NCI-H510A (cell line): ENCODE measurements around the gene TSPAN32.
"Not testable (repeated sequence)": the region's sequence is repeated elsewhere in the genome, so short reads cannot be mapped to it uniquely, and the experiment has no call there.

Experiments
- DNase-seq: peaks from one replicate; lab custom pipeline; 2025; lab: John Stamatoyannopoulos, UW

TSPAN32 gene

DNA sequence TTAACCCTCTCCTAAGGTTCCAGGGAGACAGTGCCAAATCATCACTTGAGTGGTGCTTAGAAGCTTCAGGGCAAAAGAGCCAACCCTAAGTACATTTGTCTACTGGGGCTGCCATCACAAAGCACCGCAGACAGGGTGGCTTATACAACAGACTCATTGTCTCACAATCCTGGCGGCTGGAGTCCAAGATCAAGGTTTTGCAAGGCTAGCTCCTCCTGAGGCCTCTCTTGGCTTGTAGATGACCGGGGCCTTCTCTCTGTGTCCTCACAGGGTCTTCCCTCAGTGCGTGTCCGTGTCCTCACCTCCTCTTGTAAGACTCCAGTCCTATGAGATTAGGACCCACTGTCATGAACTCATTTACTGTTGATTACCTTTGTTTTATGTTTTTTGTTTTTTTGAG, 41.2 kb downstream of the TSPAN32 start:
- no peak for DNase-seq

DNA sequence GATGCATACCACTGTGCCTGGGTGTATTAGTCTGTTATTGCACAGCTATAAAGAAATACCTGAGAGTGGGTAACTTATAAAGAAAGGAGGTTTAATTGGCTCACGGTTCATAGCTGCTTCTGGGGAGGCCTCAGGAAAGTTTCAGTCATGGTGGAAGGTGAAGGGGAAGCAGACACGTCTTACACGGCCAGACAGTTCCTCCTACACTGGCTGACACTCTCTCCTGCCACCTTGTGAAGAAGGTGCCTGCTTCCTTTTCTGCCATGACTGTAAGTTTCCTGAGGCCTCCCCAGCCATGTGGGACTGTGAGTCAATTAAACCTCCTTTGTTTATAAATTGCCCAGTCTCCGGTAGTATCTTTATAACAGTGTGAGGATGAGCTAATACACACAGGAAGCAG, 41.7 kb downstream of the TSPAN32 start:
- DNase-seq: no peak

DNA sequence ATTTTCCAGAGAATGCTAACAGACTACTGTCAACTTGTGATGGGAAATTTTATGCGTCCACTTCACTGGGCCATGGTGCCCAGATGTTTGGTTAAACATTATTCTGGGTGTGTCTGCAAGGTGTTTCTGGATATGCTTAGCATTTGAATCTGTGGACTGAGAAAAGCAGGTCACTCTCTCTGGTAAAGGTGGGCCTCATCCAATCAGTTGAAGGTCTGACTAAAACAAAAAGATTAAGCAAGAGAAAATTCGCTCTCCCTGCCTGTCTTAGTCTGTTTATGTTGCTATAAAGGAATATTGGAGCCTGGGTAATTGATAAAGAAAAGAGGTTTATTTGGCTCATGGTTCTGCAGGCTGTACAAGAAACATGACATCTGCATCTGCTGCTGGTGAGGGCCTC, 43.2 kb downstream of the TSPAN32 start:
- no peak for DNase-seq

DNA sequence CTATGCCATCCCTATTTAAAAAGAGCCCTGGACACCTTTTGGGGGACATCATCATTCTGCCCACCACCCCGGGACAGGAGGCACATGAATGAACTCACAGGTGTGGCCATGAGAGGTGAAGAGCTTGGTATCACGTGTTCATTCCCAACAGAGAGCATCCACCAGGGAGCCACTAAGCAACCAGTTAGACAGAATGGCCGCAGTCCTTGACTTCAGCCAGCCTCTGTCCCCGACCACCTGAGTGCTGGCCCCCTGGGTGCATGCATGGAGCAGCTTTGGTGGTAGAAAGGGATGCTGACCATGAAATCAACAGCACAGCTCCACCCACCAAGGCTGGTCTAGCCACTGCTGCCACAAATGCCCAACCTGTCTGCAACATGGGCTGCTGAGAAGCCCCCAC, 44.2 kb downstream of the TSPAN32 start:
- DNase-seq: no peak

DNA sequence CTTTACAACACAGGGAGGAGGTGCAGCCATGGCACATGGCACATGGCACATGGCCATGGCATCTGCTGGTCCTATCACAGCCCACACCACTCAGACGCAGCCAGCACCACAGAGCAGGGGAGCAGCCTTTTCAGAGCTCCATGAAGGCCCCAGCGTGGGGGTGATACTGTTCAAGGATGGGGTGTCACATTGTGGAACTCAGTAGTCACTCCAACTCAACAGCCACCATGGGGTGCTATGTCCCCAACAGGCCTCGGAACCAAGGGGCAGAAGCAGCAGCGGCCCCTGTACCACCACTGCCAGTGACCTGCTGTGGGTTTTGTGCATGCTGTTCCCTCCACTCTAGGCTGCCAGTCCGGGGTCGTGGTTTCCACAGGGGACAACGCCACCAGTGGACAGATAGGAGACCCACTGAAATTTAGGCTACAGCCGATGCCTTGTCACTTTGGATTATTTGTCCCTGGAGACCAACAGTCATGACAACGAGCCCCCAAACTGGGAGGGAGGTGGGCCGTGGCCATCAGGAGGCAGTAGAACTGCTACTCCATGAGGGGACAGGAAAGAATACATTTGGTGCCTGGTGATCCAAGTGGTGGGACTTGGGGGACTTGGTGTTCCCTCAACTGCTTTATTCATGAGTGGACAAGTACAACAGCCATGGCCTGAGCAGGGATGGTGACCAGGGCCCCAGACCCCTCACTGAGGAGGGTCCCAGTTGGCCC, 44.9 kb downstream of the TSPAN32 start:
- no peak for DNase-seq

DNA sequence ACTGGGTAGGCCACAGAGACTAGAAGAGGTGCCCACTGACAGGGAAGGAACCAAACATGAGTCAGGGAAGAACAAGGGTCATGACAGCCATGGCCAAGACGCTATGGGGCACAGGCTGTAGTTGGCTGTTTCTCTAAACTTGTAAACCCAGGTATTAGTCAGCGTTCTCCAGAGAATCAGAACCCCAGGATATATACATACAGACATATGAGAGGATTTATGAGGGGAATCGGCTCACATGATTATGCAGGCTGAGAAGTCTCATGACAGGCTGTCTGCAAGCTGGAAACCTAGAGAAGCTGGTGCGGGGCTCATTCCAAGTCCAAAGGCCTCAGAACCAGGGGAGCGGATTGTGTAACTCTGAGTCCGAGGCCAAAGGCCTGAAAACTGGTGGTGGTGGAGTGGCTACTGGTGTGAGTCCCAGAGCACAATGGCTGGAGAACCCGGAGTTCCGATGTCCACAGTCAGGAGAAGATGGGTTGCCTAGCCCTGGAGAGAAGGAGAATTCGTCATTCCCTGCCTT, 45.6 kb downstream of the TSPAN32 start:
- DNase-seq: no peak

DNA sequence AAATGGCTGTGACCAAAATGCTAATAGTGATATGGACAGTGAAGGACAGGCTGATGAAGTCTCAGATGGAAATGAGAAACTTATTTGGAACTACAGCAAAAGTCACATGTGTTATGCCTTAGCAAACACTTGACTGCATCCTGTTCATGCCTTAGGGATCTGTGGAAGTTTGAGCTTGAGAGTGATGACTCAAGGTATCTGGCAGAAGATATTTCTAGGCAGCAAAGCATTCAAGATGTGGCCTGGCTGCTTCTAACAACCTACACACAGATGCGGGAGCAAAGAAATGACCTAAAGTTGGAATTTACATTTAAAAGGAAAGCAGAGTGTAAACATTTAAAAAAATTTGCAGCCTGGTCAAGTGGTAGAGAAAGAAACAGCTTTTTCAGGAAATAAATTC, 47.2 kb downstream of the TSPAN32 start:
- no peak for DNase-seq

DNA sequence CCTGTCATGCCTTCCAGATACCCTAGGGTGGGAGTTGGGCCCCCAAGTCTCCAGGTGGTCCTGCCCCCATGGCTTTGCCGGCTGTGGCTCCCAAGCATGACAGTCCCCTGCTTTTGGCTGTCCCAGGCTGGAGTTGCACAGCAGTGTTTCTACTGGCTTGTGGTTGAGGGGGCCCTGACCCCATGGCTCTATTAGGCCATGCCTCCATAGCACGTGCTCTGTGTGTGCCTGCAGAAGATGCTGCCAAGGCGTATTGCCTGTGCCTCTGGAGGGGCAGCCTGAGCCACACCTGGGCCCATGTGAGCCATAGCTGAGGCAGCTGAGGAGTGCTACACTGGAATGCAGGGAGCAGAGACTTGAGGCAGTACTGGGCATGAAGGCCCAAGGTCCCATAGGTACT, 49.9 kb downstream of the TSPAN32 start:
- no peak for DNase-seq

DNA sequence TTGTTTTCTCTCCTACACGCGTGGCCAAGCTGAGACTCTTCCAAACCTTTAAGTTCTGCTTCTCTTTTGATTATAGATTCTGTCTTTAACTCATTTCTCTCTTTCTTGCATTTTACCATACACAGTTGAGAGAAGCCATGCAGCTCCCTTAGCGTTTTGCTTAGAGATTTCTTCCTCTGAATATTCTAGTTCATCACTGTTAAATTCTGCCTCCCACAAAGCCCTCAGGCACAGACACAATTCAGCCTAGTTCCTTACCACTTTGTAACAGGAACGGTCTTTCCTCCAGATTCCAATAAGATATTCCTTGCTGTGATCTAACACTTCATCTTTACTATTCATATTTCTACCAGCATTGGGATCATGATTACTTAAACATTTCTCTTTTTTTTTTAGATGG, 50.6 kb downstream of the TSPAN32 start:
- no peak for DNase-seq

DNA sequence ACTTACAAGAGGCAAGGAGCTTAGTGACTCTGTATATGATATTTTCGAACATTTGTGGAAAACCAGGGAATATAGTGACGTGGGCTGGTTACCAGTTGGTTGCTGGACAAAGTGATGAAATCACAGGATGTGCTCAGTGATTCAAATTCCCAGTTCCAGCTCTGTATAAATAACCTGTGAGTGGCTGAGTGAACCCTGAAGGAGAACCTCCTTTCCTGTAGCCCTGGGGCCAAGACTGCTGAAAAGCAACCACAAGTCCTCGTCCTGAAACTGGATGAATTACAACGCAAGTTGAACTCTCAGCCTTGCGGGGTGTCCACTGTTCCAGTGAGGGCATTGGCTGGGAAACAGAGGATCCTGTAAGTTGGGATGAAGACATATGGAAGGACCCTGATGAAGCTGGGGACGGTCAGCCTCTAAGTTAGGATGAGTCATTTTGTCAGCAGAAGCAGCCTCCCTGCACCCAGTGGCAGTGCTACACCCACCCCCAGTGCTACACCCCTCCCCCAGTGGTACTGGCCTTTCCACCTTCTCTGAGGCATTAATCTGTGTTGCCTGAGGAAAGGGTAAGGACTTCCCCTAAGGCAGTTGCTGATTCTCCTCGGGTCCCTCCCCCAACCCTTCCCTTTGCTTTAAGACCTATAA, 53.3 kb downstream of the TSPAN32 start:
- DNase-seq: no peak

DNA sequence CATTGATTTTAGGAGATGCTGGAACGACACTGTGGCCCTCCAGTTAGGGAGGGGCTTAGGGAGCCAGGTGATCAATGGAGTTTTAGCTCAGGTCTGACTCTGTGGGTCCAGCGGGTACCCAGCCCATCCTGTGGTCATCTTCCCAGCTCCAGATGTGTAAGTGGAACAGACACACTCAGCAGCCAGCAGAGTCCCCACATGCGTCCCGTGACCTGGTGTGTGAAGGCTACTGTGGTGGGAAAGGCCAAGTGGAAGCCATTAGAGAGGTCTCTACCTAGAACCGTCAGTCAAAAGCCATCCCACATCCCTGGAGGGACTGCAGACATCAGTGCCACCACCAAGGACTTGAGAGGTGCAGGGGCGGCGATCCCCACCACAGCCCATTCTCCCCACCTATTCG, 55.4 kb downstream of the TSPAN32 start:
- DNase-seq: no peak

DNA sequence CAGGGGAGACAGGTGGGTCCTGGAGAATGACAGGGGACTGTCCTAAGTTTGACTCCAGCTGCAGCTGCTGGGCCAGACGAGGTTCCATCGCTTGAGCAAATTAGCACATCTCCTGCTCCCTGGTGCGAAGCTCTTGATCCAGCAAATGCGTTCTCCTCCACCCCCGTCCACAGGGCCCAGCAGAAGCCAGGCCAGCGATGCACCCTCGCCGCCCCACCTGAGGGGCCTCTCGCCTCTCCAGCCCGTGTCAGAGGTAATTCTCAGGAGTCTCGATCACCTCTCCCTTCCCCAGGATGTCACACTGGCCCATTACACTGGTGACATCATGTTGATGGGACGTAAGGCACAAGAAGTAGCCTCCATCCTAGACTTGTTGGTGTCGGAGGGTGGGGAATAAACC, 55.8 kb downstream of the TSPAN32 start:
- not testable (repeated sequence) for DNase-seq

DNA sequence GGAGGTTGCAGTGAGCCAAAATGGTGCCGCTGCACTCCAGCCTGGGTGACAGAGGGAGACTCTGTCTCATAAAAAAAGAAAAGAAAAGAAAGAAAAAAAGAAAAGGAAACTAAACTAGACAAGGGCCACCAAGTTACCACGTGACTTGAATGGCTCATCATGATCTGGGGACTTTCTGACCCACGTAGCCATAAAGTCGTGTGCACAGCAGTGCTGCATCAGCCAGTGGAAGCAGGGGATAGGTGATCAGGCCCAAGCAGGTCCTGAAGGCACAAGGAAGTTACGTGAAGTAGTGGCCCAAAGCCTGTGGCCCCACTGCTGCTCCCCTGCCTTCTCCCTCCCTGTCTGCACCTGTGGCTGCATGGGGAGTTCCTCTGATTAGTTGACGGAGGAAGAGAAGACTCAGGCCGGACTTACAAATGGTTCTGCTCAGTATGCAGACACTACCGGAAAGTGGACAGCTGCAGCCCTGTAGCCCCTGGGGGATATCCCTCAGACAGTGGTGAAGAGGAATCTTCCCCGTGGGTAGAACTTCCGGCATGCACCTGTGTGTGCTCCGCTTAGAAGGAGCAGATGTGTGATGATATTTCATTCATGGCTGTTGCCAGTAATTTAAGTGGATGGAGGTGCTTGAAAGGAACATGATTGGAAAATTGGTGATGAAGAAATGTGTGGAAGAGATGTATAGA, 57.1 kb downstream of the TSPAN32 start:
- no peak for DNase-seq

DNA sequence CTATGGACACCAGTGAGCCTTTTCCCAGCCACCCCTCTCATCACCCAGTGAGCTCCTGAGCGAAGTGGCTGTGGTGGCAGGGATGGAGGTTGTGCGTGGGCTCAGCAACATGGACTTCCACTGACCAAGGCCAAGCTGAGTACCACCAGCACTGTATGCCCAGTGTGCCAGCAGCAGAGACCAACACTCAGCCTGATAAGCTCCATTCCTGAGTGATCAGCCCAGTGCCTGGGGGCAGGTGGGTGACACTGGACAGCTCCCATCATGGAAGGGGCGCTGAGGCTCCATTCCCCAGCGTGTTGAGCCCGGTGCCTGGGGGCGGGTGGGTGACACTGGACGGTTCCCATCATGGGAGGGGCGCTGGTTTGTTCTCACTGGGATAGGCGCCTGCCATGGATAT, 57.7 kb downstream of the TSPAN32 start:
- DNase-seq: no peak

DNA sequence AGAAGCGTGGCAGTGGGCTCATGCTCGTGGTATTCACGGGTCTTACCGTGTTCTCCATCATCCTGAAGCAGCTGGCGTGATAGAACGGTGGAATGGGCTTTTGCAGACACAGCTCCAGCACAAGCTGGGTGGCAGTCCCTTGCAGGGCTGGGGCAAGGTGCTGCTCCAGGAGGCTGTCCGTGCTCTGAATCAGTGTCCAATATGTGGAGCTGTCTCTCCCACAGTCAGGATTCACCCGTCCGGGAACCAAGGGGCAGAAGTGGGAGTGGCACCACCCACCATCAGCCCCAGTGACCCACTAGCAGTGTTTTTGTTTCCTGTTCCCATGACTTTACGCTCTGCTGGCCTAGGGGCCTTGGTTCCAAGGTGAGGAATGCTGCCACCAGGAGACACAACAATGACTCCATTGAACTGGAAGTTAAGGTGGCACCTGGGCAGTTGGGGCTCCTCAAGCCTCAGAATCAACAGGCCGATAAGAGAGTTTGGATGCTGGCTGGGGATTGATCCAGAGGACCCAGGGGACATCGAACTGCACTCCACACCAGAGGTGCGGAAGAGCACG, 58.3 kb downstream of the TSPAN32 start:
- no peak for DNase-seq

DNA sequence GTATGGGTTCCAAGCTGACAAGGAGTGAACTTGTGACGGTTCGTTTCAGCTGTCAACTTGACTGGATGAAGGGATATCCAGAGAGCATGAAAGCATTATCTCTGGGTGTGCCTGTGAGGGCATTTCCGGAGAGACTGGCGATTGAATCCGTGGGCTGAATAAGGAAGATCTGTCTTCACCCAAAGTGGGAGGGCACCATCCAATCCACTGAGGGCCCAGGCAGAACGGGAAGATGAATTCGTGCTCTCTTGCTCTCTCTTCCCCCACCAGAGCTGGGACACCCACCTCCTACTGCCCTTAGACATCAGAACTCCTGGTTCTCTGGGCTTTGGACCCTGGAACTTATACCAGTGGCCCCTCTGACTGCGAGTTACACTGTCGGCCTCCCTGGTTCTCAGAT, 59.8 kb downstream of the TSPAN32 start:
- DNase-seq: no peak

DNA sequence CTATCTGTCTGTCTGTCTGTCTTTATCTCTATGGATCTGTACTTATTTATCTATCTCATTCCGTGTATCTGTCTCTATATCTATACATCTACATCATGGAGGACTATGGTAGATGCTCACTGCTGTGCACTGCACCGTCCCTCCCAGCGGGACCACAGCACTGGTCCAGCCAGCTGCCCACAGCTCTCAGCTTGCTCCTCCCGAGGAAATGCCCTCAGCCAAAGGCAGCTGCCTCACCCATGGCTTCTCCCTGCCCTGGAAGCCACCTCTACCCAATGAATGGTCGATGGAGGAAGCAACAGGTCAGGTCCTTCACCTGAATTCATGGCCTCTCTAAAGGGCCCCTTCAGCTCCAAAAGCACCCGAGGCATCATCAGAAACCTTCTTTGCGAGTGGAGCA, 60.6 kb downstream of the TSPAN32 start:
- no peak for DNase-seq

DNA sequence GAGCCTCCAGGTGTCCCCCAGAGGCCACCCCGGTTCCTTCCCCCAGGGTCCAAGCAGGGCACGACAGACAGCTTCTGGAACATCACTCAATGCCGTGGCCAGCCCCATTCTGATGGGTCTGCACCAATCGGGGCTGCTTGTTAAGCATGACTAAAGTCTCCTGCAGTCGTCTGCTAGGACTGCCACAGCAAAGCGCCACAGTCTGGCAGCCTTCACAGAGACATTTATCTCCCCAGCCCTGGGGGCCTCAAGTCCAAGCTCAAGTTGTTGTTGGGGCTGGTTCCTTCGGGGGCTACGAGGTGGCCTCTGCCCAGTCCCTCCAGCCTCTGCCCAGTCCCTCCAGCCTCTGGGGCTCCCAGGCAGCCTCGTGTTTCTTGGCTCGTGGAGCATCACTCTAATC, 61.3 kb downstream of the TSPAN32 start:
- DNase-seq: no peak

DNA sequence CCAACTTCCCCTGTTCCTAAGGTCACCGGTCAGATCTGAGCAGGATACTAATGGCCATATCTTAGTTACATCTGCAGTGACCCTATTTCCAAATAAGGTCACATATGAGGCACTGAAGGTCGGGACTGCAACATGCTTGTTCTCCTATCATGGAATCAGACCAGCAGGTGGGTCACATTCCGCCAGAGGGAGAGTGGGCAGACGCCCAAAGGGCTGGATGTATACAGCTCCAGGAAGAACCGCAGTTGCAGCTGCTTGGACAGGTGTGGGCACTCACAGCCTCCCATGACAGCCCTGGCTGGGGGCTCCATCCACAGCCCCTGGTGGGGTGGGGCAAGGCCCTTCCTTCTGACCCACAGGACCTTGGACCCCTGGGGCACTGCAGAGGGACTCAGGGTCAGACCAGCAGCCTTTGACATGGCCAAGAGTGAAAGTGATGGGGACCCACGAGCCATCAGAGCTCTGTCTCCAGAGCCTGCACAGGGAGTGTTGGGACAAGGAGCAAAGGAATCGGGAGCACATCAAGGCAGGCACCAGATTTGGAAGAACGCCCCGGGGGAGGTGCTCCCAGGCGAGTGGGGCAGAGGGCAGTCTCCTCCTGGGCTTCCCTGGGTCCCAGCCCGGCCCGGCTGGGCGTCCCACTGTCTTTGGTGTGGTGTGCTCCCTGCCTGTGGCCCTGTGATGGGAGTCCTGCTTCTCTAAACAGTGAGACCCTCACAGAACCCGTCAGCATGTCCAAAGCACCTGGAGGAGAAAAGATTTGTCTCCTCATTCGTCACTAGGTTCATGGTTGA, 62.0 kb downstream of the TSPAN32 start:
- no peak for DNase-seq

DNA sequence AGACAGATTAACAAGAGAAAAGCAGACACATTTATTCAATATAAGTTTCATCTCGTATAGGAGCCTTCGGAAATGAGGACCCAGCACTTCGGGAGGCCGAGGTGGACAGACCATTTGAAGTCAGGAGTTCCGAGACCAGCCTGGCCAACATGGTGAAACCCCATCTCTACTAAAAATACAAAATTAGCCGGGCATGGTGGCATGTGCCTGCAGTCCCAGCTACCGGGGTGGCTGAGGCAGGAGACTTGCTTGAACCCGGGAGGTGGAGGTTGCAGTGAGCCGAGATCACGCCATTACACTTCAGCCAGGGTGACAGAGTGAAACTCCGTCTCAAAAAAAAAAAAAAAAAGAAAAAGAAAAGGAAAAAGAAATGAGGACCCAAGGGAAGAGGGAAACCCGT, 62.6 kb downstream of the TSPAN32 start:
- not testable (repeated sequence) for DNase-seq

DNA sequence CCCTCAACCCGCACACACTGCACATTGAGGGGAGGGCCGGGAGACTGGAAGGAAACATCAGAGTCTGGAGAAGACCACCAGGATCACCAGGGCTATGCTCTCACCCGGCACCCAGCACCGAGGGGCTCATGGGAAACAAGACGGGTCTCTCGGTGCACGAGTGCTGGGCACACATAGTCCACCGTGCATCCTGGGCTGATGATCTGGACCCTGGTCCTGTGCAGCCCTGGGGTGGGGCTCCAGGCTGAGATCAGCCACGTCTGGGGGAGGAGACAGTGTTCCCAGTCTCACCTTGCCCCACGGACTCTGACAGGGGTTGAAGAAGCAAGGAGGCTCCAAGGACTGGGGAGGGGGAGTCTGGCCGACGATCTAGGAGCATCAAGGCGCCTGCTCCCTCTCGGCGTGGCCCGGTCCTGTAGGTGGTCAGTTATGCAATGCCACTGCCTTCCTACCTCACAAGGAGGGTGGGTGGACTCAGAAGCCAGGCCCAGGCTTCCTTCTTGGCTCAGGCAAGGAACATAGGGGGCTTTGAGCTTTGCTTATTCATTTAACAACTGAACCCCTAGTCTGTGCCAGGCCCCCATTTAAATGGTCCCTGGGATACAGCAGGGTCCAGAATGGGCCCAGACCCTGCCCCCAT, 63.9 kb downstream of the TSPAN32 start:
- DNase-seq: no peak

DNA sequence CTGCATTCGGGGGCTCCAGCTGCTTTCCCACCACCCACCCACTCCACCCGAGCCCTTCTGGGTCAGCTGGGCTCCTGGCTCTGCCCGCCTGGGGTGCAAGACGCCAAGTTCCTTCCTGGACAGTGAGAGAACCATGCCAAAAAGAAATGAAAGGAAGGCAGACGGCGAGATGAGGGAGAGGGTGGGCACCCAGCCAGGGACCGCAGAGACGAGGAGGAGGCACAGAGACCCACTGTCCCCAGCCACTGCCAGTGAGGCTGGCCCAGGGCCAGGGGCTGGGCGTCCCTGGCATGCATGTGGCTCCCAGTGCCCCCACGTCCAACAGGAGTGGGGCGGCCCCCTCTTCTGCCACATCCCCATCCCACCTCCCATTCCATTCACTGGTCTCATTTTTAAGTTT, 64.5 kb downstream of the TSPAN32 start:
- DNase-seq: no peak
